PFSK-1 (cell line): ENCODE results near the gene SLC8A1.

Source experiments
- FOXP2 ChIP-seq: optimal IDR thresholded peaks from 2 replicates; pipeline ENCODE3; 2011; ENCODE audit warnings: borderline replicate concordance, control low read depth, inconsistent platforms; ENCODE audit not compliant: insufficient read depth; ENCODE audit errors: extremely low read length, extremely low read depth
- POLR2AphosphoS5 ChIP-seq: IDR thresholded peaks from 2 replicates; pipeline ENCODE4 v1.6.1; 2012; ENCODE audit warnings: low read depth, mild to moderate bottlenecking, control low read depth, low read length, moderate library complexity
- SIN3A ChIP-seq: IDR thresholded peaks from 2 replicates; pipeline ENCODE4 v1.6.1; 2012; ENCODE audit warnings: mild to moderate bottlenecking, low read length, moderate library complexity, borderline replicate concordance; ENCODE audit not compliant: insufficient read depth
- TAF1 ChIP-seq: IDR thresholded peaks from 2 replicates; pipeline ENCODE4 v1.6.1; 2012; ENCODE audit warnings: low read length, control low read depth, borderline replicate concordance; ENCODE audit not compliant: insufficient read depth
- TF ChIP-seq, protein P1 (sequence below), 2 experiments: IDR thresholded peaks; 2 replicates each; pipeline versions ENCODE4 v1.6.1 to v1.8.0; 2011 to 2012; ENCODE audit warnings: low read depth in 2 of 2, low read length in 2 of 2, control low read depth in 1 of 2, inconsistent platforms in 1 of 2, mild to moderate bottlenecking in 1 of 2, moderate library complexity in 1 of 2; ENCODE audit not compliant: insufficient read depth in 1 of 2

SLC8A1 gene

DNA sequence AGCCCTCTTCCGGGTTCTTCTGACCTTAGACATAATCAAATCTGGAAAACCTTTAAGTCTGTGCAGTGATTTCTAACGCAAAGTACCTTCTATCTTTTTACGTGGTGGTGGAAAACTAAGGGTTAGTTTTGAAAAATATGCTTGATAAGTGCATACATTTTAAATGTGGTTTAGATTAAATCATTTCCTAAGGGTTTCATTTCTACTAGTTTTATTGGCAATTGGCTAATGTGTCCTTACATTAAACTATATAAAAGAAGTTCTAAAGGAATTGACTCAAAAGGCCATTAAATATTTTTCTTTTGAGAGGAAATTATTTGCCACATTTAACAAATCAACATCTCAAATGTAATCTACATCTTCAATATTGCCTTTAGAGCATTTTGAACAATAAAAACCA is 404.5 kb downstream of the SLC8A1 start:
- TF ChIP-seq, protein P1, sequence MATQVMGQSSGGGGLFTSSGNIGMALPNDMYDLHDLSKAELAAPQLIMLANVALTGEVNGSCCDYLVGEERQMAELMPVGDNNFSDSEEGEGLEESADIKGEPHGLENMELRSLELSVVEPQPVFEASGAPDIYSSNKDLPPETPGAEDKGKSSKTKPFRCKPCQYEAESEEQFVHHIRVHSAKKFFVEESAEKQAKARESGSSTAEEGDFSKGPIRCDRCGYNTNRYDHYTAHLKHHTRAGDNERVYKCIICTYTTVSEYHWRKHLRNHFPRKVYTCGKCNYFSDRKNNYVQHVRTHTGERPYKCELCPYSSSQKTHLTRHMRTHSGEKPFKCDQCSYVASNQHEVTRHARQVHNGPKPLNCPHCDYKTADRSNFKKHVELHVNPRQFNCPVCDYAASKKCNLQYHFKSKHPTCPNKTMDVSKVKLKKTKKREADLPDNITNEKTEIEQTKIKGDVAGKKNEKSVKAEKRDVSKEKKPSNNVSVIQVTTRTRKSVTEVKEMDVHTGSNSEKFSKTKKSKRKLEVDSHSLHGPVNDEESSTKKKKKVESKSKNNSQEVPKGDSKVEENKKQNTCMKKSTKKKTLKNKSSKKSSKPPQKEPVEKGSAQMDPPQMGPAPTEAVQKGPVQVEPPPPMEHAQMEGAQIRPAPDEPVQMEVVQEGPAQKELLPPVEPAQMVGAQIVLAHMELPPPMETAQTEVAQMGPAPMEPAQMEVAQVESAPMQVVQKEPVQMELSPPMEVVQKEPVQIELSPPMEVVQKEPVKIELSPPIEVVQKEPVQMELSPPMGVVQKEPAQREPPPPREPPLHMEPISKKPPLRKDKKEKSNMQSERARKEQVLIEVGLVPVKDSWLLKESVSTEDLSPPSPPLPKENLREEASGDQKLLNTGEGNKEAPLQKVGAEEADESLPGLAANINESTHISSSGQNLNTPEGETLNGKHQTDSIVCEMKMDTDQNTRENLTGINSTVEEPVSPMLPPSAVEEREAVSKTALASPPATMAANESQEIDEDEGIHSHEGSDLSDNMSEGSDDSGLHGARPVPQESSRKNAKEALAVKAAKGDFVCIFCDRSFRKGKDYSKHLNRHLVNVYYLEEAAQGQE (IDR thresholded peaks at IDR 0.05; ENCODE audit: insufficient read depth in 1 of 2, low read depth in 2 of 2, low read length in 2 of 2) = no peak
- TF ChIP-seq SIN3A (no peak), FOXP2 (no peak), TAF1 (no peak), POLR2AphosphoS5 (no peak)
